ENCODE results near the gene FTL.

FTL gene

DNA sequence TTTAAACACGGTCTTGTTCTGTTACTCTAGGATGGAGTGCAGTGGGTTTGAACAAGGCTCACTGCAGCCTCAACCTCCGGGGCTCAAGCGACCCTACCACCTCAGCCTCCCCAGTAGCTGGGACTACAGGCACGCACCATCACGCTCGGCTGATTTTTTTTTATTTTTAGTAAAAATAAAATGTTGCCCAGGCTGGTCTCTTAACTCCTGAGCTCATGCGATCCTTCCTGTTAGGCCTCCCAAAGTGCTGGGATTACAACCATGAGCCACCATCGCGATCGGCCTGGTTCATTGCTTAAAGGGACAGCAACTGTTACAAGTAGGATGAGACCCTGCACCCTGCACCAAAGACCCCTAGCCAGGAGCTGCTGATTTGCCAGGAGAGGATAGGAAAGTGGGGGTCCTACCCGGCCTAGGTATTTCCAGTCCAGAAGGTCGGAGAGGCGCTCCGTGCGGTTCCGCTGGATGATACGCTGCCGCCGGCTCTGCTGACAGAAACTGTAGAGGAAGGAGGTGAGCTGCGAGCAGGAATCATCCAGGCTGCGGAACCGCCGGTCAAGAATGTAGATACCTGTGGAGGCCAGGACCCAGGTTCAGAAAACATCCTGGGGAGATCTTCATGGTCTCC lies 5.1 kb downstream of the FTL start:
- peaks cover 45% of the 10 kb centered on the region for H3K4me1 ChIP-seq (ENCODE audit: control insufficient read depth, low read length)
- peaks cover 13% of the 10 kb centered on the region for H3K79me2 ChIP-seq (ENCODE audit: control insufficient read depth, low read length)
- peaks cover 13% of the 10 kb centered on the region for H3F3A ChIP-seq (ENCODE audit: control insufficient read depth, insufficient read depth)
- H3K4me3 ChIP-seq (ENCODE audit: low read length), result no peak overlapping the region
- H3K36me3 ChIP-seq (ENCODE audit: control insufficient read depth, low read length), result peaks cover 60% of the 10 kb centered on the region
- H3K27ac ChIP-seq (ENCODE audit: low read depth, low read length), result no peak overlapping the region
- no peaks in the 10 kb centered on the region for H3K9me3 ChIP-seq (ENCODE audit: control insufficient read depth, insufficient read depth, low read length)
- no peaks in the 10 kb centered on the region for H4K20me1 ChIP-seq (ENCODE audit: control insufficient read depth, insufficient read depth, low read depth, low read length)
- H3K9me2 ChIP-seq (replicated peaks; ENCODE audit: control insufficient read depth, low read length), result no peaks in the 10 kb centered on the region
- H3K4me2 ChIP-seq (ENCODE audit: low read length), result peak overlapping the region; percentile 46
- H3K27me3 ChIP-seq (ENCODE audit: control insufficient read depth, low read length), result no peaks in the 10 kb centered on the region
- TF ChIP-seq EZH2phosphoT487 (IDR thresholded peaks at IDR 0.05; ENCODE audit: borderline replicate concordance, low read length), result no peak
- TF ChIP-seq, protein P1, sequence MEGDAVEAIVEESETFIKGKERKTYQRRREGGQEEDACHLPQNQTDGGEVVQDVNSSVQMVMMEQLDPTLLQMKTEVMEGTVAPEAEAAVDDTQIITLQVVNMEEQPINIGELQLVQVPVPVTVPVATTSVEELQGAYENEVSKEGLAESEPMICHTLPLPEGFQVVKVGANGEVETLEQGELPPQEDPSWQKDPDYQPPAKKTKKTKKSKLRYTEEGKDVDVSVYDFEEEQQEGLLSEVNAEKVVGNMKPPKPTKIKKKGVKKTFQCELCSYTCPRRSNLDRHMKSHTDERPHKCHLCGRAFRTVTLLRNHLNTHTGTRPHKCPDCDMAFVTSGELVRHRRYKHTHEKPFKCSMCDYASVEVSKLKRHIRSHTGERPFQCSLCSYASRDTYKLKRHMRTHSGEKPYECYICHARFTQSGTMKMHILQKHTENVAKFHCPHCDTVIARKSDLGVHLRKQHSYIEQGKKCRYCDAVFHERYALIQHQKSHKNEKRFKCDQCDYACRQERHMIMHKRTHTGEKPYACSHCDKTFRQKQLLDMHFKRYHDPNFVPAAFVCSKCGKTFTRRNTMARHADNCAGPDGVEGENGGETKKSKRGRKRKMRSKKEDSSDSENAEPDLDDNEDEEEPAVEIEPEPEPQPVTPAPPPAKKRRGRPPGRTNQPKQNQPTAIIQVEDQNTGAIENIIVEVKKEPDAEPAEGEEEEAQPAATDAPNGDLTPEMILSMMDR (IDR thresholded peaks at IDR 0.05; ENCODE audit: low read depth, low read length, poor library complexity, severe bottlenecking), result no peak

DNA sequence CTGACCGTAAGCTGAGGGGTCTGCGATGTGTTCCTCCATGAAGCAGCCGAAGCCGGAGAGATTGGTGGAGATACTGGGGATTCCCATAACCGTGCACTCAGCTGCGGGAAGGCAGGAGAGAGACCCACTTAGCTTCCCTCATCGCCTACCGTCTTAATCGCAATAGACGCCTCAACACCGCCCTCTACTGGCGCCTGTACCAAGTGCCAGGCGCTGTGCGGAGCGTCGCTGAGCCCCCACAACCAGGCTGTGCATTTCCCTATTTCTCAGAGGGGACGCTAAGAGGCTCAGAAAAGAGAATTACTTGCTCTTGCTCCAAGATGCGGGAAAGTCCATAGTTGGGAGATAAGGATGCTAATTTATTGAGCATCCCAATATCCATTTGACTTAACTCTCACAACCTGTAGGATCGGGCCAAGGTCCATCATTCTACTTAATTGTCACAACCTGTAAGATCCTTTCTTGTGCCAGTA lies 5.8 kb downstream of the FTL start:
- Histone ChIP-seq H3K4me2 (ENCODE audit: low read length) (peak overlapping the region; percentile 46), H3F3A (ENCODE audit: control insufficient read depth, insufficient read depth) (peaks cover 13% of the 10 kb centered on the region), H3K9me2 (replicated peaks; ENCODE audit: control insufficient read depth, low read length) (no peaks in the 10 kb centered on the region), H3K27ac (ENCODE audit: low read depth, low read length) (no peak overlapping the region), H3K4me1 (ENCODE audit: control insufficient read depth, low read length) (peaks cover 45% of the 10 kb centered on the region), H4K20me1 (ENCODE audit: control insufficient read depth, insufficient read depth, low read depth, low read length) (no peaks in the 10 kb centered on the region), H3K4me3 (ENCODE audit: low read length) (no peak overlapping the region), H3K27me3 (ENCODE audit: control insufficient read depth, low read length) (no peaks in the 10 kb centered on the region), H3K36me3 (ENCODE audit: control insufficient read depth, low read length) (peaks cover 53% of the 10 kb centered on the region), H3K79me2 (ENCODE audit: control insufficient read depth, low read length) (peaks cover 6% of the 10 kb centered on the region), H3K9me3 (ENCODE audit: control insufficient read depth, insufficient read depth, low read length) (no peaks in the 10 kb centered on the region)
- no peak for TF ChIP-seq EZH2phosphoT487 (IDR thresholded peaks at IDR 0.05; ENCODE audit: borderline replicate concordance, low read length)
- TF ChIP-seq, protein P1 (IDR thresholded peaks at IDR 0.05; ENCODE audit: low read depth, low read length, poor library complexity, severe bottlenecking), result peak; percentile 94

DNA sequence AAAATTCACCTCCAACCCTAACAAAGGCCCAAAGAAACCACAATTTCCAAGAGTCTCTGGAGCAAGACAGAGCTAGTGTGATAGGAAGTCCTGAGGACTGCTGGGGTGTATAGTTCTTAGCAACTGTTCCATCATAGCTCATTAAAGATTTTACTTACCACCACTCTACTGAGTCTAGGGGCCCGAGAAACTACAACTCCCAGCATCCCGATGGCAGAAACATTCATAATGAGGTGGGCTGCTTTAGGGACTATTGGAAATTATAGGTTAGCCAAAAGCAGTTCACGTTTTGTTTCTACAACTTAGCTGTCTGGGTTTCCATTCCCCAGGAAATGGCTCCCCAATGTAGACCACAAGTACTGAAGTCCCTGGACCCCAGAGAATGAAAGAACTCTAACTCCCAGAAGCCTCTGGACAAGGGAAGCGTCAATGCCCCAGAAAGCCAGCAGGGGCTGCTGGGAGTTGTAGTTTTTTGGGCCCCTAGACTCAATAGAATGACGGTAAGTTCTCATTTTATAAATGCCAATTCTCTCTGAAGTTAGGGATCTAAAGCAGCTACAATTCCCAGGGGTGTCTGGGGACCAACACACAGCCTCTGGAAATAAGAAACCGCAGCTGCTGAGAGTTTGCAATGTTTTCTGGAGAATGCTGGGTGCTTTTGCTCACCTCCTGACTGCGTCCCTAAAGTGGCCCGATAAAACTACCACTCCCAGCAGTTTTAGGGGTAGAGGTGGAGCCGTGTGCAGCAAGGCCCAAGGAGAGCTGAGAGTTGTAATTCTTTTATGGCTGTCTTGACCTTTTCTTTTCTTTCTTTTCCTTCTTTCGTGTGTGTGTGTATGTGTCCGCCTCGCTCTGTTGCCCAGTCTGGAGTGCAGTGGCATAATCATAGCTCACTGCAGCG lies 11.1 kb downstream of the FTL start:
- Histone ChIP-seq H3K27ac (ENCODE audit: low read depth, low read length) (no peak overlapping the region), H4K20me1 (ENCODE audit: control insufficient read depth, insufficient read depth, low read depth, low read length) (no peaks in the 10 kb centered on the region), H3K36me3 (ENCODE audit: control insufficient read depth, low read length) (peaks cover 16% of the 10 kb centered on the region), H3K27me3 (ENCODE audit: control insufficient read depth, low read length) (no peaks in the 10 kb centered on the region), H3K4me2 (ENCODE audit: low read length) (peak overlapping the region; percentile 28), H3K4me1 (ENCODE audit: control insufficient read depth, low read length) (peaks cover 14% of the 10 kb centered on the region), H3K79me2 (ENCODE audit: control insufficient read depth, low read length) (no peaks in the 10 kb centered on the region), H3F3A (ENCODE audit: control insufficient read depth, insufficient read depth) (no peaks in the 10 kb centered on the region), H3K9me3 (ENCODE audit: control insufficient read depth, insufficient read depth, low read length) (no peaks in the 10 kb centered on the region), H3K9me2 (replicated peaks; ENCODE audit: control insufficient read depth, low read length) (no peaks in the 10 kb centered on the region), H3K4me3 (ENCODE audit: low read length) (no peak overlapping the region)
- no peak for TF ChIP-seq EZH2phosphoT487 (IDR thresholded peaks at IDR 0.05; ENCODE audit: borderline replicate concordance, low read length)
- TF ChIP-seq, protein P1 (IDR thresholded peaks at IDR 0.05; ENCODE audit: low read depth, low read length, poor library complexity, severe bottlenecking), result no peak
